K562 (cell line): ENCODE measurements around the gene SPDYA. TPM values are rescaled to one million over a fixed set of nuclear protein-coding genes. Genes with fewer than 3 reads are reported as not detected.

Experiments used
- ATF1 ChIP-seq, 2 experiments: fragments of 450-650 bp in 1 of 2; IDR thresholded peaks; 2 replicates each; pipeline ENCODE4 v1.6.1; 2016; ENCODE audit warnings: missing compliant biosample characterization in 1 of 2, missing genetic modification characterization in 1 of 2
- CC2D1A ChIP-seq: fragments of 450-650 bp; IDR thresholded peaks from 2 replicates; pipeline ENCODE4 v1.6.1; 2017; ENCODE audit warnings: mild to moderate bottlenecking
- ETV5 ChIP-seq: sonication (generic); formaldehyde crosslinking; IDR thresholded peaks from 2 replicates; pipeline ENCODE4 v1.4.0; 2020; ENCODE audit warnings: low read depth, mild to moderate bottlenecking, missing genetic modification reagents
- JUND ChIP-seq, 2 experiments: IDR thresholded peaks; 2 replicates in 1 of 2; 3 replicates in 1 of 2; pipeline ENCODE4 v1.6.1; 2011; ENCODE audit warnings: borderline replicate concordance in 2 of 2, low read depth in 2 of 2, low read length in 2 of 2, improper control_type of control experiment in 1 of 2, missing biosample characterization in 1 of 2, missing genetic modification characterization in 1 of 2, missing genetic modification reagents in 1 of 2
- ZNF695 ChIP-seq: fragments of 450-650 bp; formaldehyde crosslinking; IDR thresholded peaks from 2 replicates; pipeline ENCODE4 v1.4.0; 2020; ENCODE audit warnings: mild to moderate bottlenecking, moderate library complexity
- polyA plus RNA-seq, 8 experiments: library from polyadenylated mRNA; depleted of rRNA in 4 of 8; stranded (reverse) in 5 of 8; unstranded in 3 of 8; fragments of >200 nt; fragmentation: Nextera tagmentation in 2 of 8; fragmentation: Illumina TruSeq in 1 of 8; extraction: Ambion mirVana in 2 of 8; extraction: Trizol in 1 of 8; gene quantifications; 2 replicates each; pipeline versions ENCODE4 v1.2.1 to v1.2.3, GENCODE V29; 2011 to 2014; ENCODE audit warnings: inconsistent platforms in 1 of 8, missing spikeins in 1 of 8
- total RNA-seq, 7 experiments: library from RNA; depleted of rRNA in 6 of 7; stranded (reverse); fragments of >200 nt in 6 of 7; fragmentation: Illumina TruSeq in 2 of 7; extraction: Trizol in 2 of 7; gene quantifications; 2 replicates each; pipeline versions ENCODE4 v1.2.1 to v1.2.3, GENCODE V29; 2011 to 2021; ENCODE audit warnings: low replicate concordance in 1 of 7
- TF ChIP-seq, protein P1 (sequence below): fragments of 450-650 bp; formaldehyde crosslinking; IDR thresholded peaks from 2 replicates; pipeline ENCODE4 v1.4.0; 2020; ENCODE audit warnings: mild to moderate bottlenecking, moderate library complexity
- TF ChIP-seq, protein P2 (sequence below): IDR thresholded peaks from 2 replicates; pipeline ENCODE4 v1.6.1; 2011; ENCODE audit warnings: borderline replicate concordance, low read depth, mild to moderate bottlenecking, moderate library complexity, low read length; ENCODE audit not compliant: insufficient read depth, poor library complexity, severe bottlenecking
- TF ChIP-seq, protein P3 (sequence below): fragments of 450-650 bp; formaldehyde crosslinking; IDR thresholded peaks from 2 replicates; pipeline ENCODE4 v1.4.0; 2020; ENCODE audit warnings: mild to moderate bottlenecking, moderate library complexity
- TF ChIP-seq, protein P4 (sequence below): fragments of 450-650 bp; IDR thresholded peaks from 2 replicates; pipeline ENCODE4 v1.7.0; 2016; ENCODE audit warnings: borderline replicate concordance
- TF ChIP-seq, protein P5 (sequence below), 2 experiments: fragments of 450-650 bp; conservative IDR thresholded peaks; 2 replicates each; pipeline ENCODE4 v1.6.1; 2017; ENCODE audit warnings: mild to moderate bottlenecking in 2 of 2, moderate library complexity in 2 of 2

SPDYA gene
- total and polyA plus RNA-seq, 9 of the 15 experiments (the other 6 are each of a cell fraction or from before 2014, with no cell fraction given), result 0.05 to 1.6 (median 0.30) TPM; not detected in 1

DNA sequence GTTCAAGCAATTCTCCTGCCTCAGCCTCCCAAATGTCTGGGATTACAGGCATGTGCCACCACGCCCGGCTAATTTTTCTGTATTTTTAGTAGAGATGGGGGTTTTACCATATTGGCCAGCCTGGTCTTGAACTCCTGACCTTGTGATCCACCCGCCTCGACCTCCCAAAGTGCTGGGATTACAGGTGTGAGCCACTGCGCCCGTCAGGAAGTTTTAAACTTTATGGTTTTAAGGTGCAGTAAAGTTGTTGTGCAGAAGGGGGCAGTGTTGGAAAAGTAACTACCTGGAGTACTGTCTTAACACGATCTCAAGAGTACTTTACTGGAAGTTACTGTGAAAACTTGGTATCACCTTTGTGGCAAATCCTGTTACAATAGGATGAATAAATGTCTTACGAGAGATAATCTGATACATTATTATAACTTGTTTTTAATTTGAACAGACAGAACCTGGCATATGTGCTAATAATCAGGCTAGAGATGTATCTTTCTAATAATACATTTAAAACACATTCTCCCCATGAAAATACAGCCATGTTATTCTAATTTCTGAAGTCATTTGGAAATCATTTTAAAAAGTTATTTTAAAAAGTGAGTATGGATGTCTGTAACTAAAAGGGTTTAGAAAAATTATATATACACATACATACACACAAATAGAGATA lies 10.8 kb downstream of the SPDYA start (continued):
- TF ChIP-seq, protein P1, sequence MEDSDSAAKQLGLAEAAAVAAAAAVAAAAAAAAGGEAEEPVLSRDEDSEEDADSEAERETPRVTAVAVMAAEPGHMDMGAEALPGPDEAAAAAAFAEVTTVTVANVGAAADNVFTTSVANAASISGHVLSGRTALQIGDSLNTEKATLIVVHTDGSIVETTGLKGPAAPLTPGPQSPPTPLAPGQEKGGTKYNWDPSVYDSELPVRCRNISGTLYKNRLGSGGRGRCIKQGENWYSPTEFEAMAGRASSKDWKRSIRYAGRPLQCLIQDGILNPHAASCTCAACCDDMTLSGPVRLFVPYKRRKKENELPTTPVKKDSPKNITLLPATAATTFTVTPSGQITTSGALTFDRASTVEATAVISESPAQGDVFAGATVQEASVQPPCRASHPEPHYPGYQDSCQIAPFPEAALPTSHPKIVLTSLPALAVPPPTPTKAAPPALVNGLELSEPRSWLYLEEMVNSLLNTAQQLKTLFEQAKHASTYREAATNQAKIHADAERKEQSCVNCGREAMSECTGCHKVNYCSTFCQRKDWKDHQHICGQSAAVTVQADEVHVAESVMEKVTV (CRISPR knock-in tag), result peak; percentile 77
- TF ChIP-seq, protein P2, sequence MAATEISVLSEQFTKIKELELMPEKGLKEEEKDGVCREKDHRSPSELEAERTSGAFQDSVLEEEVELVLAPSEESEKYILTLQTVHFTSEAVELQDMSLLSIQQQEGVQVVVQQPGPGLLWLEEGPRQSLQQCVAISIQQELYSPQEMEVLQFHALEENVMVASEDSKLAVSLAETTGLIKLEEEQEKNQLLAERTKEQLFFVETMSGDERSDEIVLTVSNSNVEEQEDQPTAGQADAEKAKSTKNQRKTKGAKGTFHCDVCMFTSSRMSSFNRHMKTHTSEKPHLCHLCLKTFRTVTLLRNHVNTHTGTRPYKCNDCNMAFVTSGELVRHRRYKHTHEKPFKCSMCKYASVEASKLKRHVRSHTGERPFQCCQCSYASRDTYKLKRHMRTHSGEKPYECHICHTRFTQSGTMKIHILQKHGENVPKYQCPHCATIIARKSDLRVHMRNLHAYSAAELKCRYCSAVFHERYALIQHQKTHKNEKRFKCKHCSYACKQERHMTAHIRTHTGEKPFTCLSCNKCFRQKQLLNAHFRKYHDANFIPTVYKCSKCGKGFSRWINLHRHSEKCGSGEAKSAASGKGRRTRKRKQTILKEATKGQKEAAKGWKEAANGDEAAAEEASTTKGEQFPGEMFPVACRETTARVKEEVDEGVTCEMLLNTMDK, result no peak
- TF ChIP-seq, protein P3, sequence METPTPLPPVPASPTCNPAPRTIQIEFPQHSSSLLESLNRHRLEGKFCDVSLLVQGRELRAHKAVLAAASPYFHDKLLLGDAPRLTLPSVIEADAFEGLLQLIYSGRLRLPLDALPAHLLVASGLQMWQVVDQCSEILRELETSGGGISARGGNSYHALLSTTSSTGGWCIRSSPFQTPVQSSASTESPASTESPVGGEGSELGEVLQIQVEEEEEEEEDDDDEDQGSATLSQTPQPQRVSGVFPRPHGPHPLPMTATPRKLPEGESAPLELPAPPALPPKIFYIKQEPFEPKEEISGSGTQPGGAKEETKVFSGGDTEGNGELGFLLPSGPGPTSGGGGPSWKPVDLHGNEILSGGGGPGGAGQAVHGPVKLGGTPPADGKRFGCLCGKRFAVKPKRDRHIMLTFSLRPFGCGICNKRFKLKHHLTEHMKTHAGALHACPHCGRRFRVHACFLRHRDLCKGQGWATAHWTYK (CRISPR knock-in tag), result no peak
- 0 out of 2 replicates have a peak, but pooled peaks have one; percentile 15 for TF ChIP-seq JUND (IDR thresholded peaks at IDR 0.05; ENCODE audit: borderline replicate concordance, low read depth, low read length)
- TF ChIP-seq JUND (tag; IDR thresholded peaks at IDR 0.05; ENCODE audit: borderline replicate concordance, low read depth, low read length), result no peak
- TF ChIP-seq CC2D1A, result peak; percentile 47; the same call in 1 of the 2 replicates
- TF ChIP-seq ZNF695 (CRISPR knock-in tag), result no peak
- no peak for TF ChIP-seq ETV5
- TF ChIP-seq, protein P4, sequence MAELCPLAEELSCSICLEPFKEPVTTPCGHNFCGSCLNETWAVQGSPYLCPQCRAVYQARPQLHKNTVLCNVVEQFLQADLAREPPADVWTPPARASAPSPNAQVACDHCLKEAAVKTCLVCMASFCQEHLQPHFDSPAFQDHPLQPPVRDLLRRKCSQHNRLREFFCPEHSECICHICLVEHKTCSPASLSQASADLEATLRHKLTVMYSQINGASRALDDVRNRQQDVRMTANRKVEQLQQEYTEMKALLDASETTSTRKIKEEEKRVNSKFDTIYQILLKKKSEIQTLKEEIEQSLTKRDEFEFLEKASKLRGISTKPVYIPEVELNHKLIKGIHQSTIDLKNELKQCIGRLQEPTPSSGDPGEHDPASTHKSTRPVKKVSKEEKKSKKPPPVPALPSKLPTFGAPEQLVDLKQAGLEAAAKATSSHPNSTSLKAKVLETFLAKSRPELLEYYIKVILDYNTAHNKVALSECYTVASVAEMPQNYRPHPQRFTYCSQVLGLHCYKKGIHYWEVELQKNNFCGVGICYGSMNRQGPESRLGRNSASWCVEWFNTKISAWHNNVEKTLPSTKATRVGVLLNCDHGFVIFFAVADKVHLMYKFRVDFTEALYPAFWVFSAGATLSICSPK, result no peak
- TF ChIP-seq, protein P5, sequence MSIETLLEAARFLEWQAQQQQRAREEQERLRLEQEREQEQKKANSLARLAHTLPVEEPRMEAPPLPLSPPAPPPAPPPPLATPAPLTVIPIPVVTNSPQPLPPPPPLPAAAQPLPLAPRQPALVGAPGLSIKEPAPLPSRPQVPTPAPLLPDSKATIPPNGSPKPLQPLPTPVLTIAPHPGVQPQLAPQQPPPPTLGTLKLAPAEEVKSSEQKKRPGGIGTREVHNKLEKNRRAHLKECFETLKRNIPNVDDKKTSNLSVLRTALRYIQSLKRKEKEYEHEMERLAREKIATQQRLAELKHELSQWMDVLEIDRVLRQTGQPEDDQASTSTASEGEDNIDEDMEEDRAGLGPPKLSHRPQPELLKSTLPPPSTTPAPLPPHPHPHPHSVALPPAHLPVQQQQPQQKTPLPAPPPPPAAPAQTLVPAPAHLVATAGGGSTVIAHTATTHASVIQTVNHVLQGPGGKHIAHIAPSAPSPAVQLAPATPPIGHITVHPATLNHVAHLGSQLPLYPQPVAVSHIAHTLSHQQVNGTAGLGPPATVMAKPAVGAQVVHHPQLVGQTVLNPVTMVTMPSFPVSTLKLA (conservative IDR thresholded peaks at IDR 0.05), result 0 out of 4 replicates have a peak, but pooled peaks of 1 of the 2 experiments have one; percentile 38
- no peak for TF ChIP-seq ATF1 (CRISPR knock-in tag; IDR thresholded peaks at IDR 0.05)
- 0 out of 2 replicates have a peak, but pooled peaks have one; percentile 17 for TF ChIP-seq ATF1 (tag; IDR thresholded peaks at IDR 0.05)
